GM19193 (cell line): ENCODE data around the gene CXCR5.

Experiments used
- POLR2A ChIP-seq: IDR thresholded peaks from 4 replicates; pipeline ENCODE4 v1.6.1; 2011; ENCODE audit not compliant: insufficient read depth, insufficient read length; ENCODE audit errors: extremely low read depth

CXCR5 gene

GRCh38 chr11:118889797-118890196, 6.1 kb downstream of the CXCR5 start:
- no peak for TF ChIP-seq POLR2A

- no peak for TF ChIP-seq POLR2A
Measured at GRCh38 chr11:118892514-118892913, 8.8 kb downstream of the CXCR5 start.

GRCh38 chr11:118892964-118893363, 9.3 kb downstream of the CXCR5 start:
- no peak for TF ChIP-seq POLR2A

GRCh38 chr11:118893662-118894061, 10.0 kb downstream of the CXCR5 start:
- TF ChIP-seq POLR2A, result no peak

- TF ChIP-seq POLR2A, result no peak
Measured at GRCh38 chr11:118894192-118894591, 10.5 kb downstream of the CXCR5 start.

GRCh38 chr11:118895093-118896039, 11.7 kb downstream of the CXCR5 start:
- TF ChIP-seq POLR2A, result no peak

GRCh38 chr11:118896472-118896913, 12.8 kb downstream of the CXCR5 start:
- TF ChIP-seq POLR2A, result peak; percentile 24

- TF ChIP-seq POLR2A, result peak; percentile 19
Measured at GRCh38 chr11:118896921-118897591, 13.4 kb downstream of the CXCR5 start.

- no peak for TF ChIP-seq POLR2A
Measured at GRCh38 chr11:118897721-118898310, 14.1 kb downstream of the CXCR5 start.

- TF ChIP-seq POLR2A, result no peak
Measured at GRCh38 chr11:118898400-118899295, 15.0 kb downstream of the CXCR5 start.

- no peak for TF ChIP-seq POLR2A
Measured at GRCh38 chr11:118899296-118899688, 15.6 kb downstream of the CXCR5 start.

- TF ChIP-seq POLR2A, result no peak
Measured at GRCh38 chr11:118899706-118900360, 16.1 kb downstream of the CXCR5 start.

GRCh38 chr11:118900535-118901384, 17.1 kb downstream of the CXCR5 start:
- TF ChIP-seq POLR2A, result no peak
